Bronchus fibroblast of lung (primary cell): ENCODE results near the gene PIAS3. TPM values are rescaled to one million over a fixed set of nuclear protein-coding genes. Genes with fewer than 3 reads are reported as not detected.

ENCODE experiments used
- total RNA-seq: library from RNA; depleted of rRNA; stranded (reverse); fragments of >200 nt; gene quantifications from 2 replicates; pipeline ENCODE4 v1.2.3, GENCODE V29; 2015

Gene PIAS3
- total RNA-seq, result 34.8 and 34.9 TPM in 2 replicates

DNA sequence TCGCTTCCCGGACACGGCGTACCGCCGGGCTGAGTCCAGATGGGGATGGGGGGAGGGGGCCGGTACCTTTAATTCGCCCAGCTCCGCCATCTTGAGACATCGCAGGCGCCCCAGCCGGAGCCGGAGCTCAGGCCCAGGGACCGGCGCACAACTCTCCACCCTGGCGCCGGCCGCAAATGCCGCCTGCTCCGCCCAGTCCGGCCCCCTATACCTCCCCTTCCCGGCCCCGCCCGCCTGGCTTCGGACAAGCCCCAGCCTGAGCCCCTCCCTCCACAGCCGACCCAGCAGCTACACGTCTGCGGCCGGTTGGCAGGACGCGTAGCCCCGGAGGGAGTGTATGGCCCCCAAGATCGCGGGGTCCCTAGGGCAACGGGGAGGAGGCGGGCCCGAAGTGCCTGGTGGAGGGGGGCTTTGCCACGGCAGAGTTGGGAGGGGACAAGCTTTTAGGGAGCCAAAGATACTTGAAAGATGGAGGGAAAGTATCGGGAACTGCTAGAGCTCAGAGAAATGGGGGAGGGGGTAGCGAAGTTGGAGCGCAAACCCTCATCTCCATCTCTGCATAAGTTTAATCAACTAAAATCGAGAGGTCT is at the start of gene PIAS3:
PIAS3 (minus strand) TSS at position 181 of the 590 bp plus-strand sequence; CDS start at position 90, 91 bp downstream.

DNA sequence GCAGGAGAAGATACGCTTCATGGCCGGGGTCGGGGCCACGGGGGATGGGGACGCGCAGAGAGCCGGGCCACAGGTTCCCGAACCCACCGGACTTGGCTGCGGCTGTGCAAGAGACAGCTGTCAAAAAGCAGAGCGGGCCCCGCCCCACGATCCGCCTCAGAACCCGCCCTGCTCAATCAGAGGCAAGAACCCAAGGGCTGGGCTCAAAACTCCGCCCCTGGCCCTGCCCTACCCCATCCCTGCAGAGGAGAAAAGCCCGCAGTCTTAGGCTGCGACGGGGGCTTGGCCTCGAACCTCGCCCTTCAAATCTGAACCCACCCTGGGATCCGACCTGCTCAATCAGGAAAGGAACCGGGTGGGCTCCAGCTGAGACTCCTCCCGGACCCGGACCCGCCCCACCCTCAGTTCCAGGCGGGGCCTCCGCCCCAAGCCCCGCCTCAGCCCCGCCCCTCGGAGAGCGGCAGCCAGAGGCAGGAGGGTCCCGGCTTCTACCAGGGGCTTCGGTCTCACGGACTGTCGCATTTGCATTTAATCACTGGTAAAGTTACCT is 26.9 kb upstream of the PIAS3 start, which contains the start of gene ANKRD35:
ANKRD35 (minus strand) TSS at position 129 of the 550 bp plus-strand sequence; CDS start at position 21, 108 bp downstream.

DNA sequence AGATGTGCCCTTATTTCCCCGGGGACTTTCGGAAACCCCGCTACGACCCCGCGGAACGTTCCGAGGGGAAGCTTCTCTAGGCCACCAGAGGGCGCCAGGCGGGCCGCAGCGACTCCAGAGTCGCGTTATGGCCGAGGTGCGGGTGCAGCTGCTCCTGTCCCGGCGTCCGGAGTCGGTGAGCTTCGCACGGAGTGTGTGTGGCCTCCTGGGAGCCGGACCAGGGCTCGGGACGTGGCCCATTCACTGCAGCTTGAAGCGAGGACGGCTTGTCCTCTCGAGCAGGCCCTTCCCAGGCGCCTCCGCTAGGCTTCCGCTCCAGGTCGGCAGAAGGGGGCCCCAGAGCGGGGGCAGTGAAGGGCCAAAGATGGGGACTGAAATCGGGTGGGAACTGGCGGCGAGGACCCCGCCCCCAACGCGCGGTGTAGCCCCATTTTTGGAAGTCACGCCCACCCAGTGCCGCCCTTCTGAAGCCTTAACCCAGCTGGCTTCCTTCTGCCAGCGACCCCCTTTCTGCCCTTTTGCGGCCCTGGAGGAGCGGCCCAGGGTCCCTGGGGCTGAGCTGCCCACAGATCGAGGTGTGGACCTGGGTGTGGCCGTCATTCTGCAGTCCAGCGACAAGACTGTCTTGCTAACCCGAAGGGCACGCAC is 13.2 kb downstream of the PIAS3 start, which contains the start of gene NUDT17:
NUDT17 (plus strand) TSS at position 117 of the 648 bp plus-strand sequence; CDS start at position 128, 11 bp downstream.

DNA sequence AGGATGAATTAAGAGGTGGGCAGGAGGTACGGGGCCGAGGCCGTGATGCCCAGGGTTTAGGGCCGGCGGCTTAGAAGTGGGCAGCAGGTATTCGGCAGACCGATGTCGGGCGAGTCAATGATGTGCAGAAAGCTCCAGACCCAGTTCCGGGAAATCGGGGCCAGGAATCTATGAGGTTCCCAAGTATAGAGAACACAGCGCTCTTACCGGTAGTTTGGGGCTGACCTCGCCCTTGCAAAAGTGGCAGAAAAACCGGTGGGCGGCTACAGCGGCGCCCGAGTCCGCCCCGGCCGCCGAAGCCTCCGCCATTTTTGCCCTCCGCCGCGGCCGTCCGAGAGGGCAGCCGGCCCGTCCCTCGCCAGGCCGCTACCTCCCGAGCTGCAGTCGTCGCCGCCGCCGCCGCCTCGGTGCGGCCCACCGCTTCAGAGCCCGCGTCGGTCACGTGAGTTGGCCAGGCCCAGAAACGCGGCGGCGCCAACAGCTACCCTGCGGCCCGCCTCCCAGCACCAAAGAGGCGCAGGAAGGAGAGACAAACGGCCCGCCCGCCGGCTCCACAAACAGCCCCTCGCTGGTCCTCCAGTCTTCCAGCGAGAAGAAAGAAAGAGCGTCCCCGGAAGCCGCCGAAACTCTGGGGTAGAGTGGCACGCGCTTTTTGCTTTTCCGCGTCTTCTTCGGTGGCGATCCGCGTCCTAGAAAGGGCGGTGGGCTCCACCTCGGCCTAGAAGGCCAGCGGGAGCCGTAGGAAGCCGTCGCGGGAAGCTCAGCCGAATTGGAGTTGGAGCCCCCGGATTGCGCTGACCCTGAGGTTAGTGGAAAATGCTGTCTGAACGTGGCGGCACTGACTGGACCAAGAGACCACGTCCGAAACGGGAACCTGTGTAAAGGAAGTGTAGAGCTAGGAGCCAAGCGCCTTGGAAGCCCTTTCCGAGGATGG is 35.0 kb downstream of the PIAS3 start, which contains the start of the genes POLR3C and RNF115:
POLR3C (plus strand) TSS at position 636 of the 934 bp plus-strand sequence. CDS start 1,577 bp downstream, outside the sequence.
RNF115 (minus strand) TSS at position 531 of the 934 bp plus-strand sequence; CDS start at position 309, 222 bp downstream.

Other genes starting within 250 kb of the PIAS3 start
- under 0.01 and 0.30 TPM in 2 replicates for gene PDZK1, start 151.7 kb downstream of the PIAS3 start, total RNA-seq
- not detected in 2 replicates for gene CD160, start 139.6 kb downstream of the PIAS3 start, total RNA-seq
- 9.9 and 10.9 TPM in 2 replicates for gene RNF115, start 35.0 kb downstream of the PIAS3 start, total RNA-seq
- gene POLR3C, start 34.9 kb downstream of the PIAS3 start, total RNA-seq, result 34.6 and 35.4 TPM in 2 replicates
- gene NUDT17, start 13.5 kb downstream of the PIAS3 start, total RNA-seq, result 4.2 and 6.4 TPM in 2 replicates
- 6.8 and 7.4 TPM in 2 replicates for gene ANKRD35, start 26.8 kb upstream of the PIAS3 start, total RNA-seq
- 25.7 and 25.9 TPM in 2 replicates for gene ITGA10, start 51.0 kb upstream of the PIAS3 start, total RNA-seq
- 29.6 and 32.3 TPM in 2 replicates for gene PEX11B, start 59.6 kb upstream of the PIAS3 start, total RNA-seq
- 181 and 204 TPM in 2 replicates for gene RBM8A, start 68.4 kb upstream of the PIAS3 start, total RNA-seq
- 25.1 and 25.9 TPM in 2 replicates for gene LIX1L, start 98.9 kb upstream of the PIAS3 start, total RNA-seq
- gene ANKRD34A, start 105.5 kb upstream of the PIAS3 start, total RNA-seq, result 0.59 and 1.3 TPM in 2 replicates
- gene POLR3GL, start 105.6 kb upstream of the PIAS3 start, total RNA-seq, result 23.2 and 26.1 TPM in 2 replicates
- 132 and 141 TPM in 2 replicates for gene TXNIP, start 137.5 kb upstream of the PIAS3 start, total RNA-seq
- gene HJV, start 162.7 kb upstream of the PIAS3 start, total RNA-seq, result not detected in 2 replicates